Fibroblast of mammary gland (primary cell): ENCODE results near the gene FXYD6.

ENCODE experiments used
- DNase-seq: peaks from one replicate; pipeline ENCODE4 v3.0.0-alpha.2; 2010; ENCODE audit warnings: low read depth
- H3K4me3 ChIP-seq: 2 replicates; pipeline ENCODE4 v1.5.1; 2011; ENCODE audit warnings: low read depth, mild to moderate bottlenecking, low read length, moderate library complexity; ENCODE audit not compliant: control insufficient read depth
- TF ChIP-seq, protein P1 (sequence below): conservative IDR thresholded peaks from 2 replicates; pipeline ENCODE4 v1.5.1; 2011; ENCODE audit warnings: low read depth, low read length, inconsistent platforms; ENCODE audit not compliant: control insufficient read depth, insufficient read depth

Gene FXYD6

DNA sequence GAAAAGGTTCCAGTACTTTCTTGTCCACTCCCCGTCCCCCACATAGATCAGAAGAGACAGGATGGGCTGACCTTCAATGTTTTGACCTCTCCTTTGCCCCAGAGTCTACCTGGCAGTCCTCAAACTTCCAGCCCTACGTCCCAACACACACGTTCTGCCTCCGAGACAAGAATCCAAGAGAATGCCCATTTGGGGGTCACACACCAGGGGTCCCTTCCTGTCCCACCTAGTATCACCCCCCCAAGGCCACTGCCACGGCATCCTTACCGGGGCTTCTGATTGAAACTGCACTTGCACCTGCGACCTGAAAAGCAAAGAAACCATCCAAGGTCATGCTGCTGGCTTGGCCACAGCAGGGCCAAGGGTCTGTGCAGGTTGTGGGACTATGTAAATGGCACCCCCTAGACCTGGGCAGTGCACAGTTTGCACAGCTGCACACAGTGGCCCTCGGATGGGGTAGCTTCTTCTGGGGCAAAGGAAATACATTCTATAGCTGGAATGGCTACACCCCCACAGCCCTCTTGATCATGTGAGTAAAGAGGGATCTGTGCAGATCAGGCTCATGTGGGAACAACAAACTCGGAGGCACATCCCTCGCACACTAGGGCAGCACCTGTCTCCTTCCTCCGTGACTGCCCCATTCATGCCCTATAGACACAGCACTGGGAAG, 35.4 kb downstream of the FXYD6 start:
- no peak for DNase-seq
- no peak overlapping the region for H3K4me3 ChIP-seq
- TF ChIP-seq, protein P1, sequence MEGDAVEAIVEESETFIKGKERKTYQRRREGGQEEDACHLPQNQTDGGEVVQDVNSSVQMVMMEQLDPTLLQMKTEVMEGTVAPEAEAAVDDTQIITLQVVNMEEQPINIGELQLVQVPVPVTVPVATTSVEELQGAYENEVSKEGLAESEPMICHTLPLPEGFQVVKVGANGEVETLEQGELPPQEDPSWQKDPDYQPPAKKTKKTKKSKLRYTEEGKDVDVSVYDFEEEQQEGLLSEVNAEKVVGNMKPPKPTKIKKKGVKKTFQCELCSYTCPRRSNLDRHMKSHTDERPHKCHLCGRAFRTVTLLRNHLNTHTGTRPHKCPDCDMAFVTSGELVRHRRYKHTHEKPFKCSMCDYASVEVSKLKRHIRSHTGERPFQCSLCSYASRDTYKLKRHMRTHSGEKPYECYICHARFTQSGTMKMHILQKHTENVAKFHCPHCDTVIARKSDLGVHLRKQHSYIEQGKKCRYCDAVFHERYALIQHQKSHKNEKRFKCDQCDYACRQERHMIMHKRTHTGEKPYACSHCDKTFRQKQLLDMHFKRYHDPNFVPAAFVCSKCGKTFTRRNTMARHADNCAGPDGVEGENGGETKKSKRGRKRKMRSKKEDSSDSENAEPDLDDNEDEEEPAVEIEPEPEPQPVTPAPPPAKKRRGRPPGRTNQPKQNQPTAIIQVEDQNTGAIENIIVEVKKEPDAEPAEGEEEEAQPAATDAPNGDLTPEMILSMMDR, result no peak

- DNase-seq, result no peak
- H3K4me3 ChIP-seq, result no peak overlapping the region
- TF ChIP-seq, protein P1, result no peak
Observed at GRCh38 chr11:117839936-117840813, 36.3 kb downstream of the FXYD6 start.

GRCh38 chr11:117839380-117839881, 37.0 kb downstream of the FXYD6 start:
- no peak for DNase-seq

DNA sequence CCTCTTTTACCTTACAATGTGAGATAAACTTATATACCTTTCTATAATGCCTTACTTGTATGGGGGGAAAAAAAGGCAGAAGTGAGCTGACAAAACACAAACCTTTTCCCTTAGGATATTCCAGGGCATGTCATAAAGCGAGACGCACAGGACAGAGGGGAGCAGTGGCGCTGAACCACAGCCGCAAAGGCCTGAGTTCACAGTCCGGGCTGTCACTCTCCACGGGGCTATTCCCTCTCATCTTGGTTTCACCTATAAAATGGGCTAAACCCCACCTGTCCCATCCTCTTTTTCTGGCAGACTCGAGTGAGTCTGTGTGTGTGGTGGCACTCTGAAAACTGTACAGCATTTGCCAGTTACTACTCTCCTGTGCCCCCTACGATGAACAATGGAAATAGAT, 37.6 kb downstream of the FXYD6 start:
- H3K4me3 ChIP-seq, result no peak overlapping the region
- no peak for DNase-seq
- TF ChIP-seq, protein P1, result no peak

More at GRCh38 chr11:117839380-117839881, 37.0 kb downstream of the FXYD6 start:
- TF ChIP-seq, protein P1, result no peak
- no peak overlapping the region for H3K4me3 ChIP-seq

GRCh38 chr11:117837791-117838190, 38.7 kb downstream of the FXYD6 start:
- TF ChIP-seq, protein P1, result no peak
- no peak overlapping the region for H3K4me3 ChIP-seq
- no peak for DNase-seq

DNA sequence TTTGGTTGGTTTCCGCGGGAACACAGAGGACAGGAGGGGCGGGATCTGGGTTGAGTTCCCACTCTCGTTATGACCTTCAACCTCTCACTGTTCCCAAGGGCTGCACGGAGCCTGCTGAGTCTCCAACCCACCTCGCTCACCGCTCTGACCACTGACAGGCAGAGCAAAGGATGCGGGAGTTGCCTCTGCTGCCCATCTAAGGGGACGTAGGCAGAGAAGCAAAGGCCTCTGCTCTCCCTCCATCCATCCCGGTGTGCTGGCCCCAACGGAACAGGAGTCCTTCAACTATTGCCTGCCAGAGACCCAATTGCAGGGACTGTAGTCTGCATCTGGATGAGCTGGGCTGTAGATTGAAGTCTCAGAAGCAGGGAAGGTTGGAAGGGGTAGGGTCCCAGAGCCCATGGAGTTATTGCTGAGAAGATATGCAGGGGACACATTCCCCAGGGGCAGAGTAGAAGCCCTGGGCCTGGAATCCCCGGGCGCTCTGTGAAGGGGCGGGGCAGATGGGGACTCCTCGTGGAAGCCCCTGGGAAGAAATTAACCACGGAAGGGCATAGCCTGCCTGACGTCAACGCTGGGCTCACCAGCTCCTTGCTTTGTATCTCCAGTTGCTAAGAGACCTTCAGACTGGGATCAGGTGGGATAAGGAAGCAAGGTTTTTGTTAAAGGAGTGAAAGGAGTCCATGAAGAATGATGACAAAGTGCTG, 39.2 kb downstream of the FXYD6 start:
- no peak overlapping the region for H3K4me3 ChIP-seq
- TF ChIP-seq, protein P1, result no peak
- DNase-seq, result no peak
